PC-3 (cell line): ENCODE data around the gene TSNAXIP1.

Experiments used
- EZH2phosphoT487 ChIP-seq: fragments of 300-600 bp; sonication (generic); IDR thresholded peaks from 2 replicates; pipeline ENCODE4 v1.6.1; 2018; ENCODE audit warnings: mild to moderate bottlenecking, antibody characterized with exemption, low read length, borderline replicate concordance
- TF ChIP-seq, protein P1 (sequence below): fragments of 300-600 bp; sonication (generic); conservative IDR thresholded peaks from 2 replicates; pipeline ENCODE4 v1.5.1; 2017; ENCODE audit warnings: antibody characterized with exemption, low read depth, mild to moderate bottlenecking, low read length

DNA sequence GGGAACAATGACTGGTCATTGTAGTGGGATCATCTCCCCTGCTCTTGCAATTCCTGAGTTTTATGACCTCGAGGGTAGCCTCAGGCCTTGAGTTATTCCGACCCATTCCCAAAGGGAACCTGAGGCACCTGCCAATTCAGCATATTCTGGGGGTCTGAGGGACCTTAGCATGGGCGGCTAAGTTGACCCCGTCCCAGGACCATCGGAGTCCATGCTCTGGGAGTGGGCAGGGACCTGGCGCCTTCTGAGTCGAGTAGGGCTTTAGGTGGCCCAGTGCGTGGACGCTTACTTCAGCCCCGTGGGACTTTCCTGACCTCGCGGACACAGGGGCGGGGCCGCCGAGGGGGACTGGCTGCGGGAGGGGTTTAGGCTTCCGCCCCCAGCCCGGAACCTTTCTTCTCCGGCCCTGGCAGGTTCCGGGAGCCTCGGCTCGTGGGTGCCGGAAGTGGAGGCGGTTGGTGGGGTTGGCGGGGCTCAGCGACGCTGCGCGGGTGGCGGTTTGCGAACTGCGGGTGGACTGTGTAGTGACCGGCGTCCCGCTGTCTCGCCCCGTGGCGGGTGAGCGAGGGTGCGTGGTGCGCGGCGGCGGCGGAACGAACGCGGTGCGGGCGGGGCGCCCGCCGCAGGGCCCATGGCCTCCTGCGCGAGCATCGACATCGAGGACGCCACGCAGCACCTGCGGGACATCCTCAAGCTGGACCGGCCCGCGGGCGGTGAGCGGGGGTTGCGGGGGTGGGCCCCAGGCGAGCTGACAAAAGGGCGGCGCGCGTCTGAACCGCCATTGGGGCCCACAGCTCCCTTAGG is 66.1 kb downstream of the TSNAXIP1 start, which contains the start of gene EDC4:
- TF ChIP-seq EZH2phosphoT487 = no peak
- TF ChIP-seq, protein P1, sequence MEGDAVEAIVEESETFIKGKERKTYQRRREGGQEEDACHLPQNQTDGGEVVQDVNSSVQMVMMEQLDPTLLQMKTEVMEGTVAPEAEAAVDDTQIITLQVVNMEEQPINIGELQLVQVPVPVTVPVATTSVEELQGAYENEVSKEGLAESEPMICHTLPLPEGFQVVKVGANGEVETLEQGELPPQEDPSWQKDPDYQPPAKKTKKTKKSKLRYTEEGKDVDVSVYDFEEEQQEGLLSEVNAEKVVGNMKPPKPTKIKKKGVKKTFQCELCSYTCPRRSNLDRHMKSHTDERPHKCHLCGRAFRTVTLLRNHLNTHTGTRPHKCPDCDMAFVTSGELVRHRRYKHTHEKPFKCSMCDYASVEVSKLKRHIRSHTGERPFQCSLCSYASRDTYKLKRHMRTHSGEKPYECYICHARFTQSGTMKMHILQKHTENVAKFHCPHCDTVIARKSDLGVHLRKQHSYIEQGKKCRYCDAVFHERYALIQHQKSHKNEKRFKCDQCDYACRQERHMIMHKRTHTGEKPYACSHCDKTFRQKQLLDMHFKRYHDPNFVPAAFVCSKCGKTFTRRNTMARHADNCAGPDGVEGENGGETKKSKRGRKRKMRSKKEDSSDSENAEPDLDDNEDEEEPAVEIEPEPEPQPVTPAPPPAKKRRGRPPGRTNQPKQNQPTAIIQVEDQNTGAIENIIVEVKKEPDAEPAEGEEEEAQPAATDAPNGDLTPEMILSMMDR = no peak
